GM21423 (cell line): Measurements from ENCODE around the gene ST3GAL2.

Experiments used
- ATAC-seq: cut with Tn5 transposase; IDR thresholded peaks from one replicate; pipeline ENCODE4 v1.9.1; 2021; ENCODE audit warnings: mild to moderate bottlenecking, moderate library complexity; ENCODE audit not compliant: unreplicated experiment

Gene ST3GAL2

GRCh38 chr16:70438585-70438968 lies 323 bp downstream of the ST3GAL2 start:
- ATAC-seq = no peak

GRCh38 chr16:70437582-70438557 lies 1.0 kb downstream of the ST3GAL2 start:
- no peak for ATAC-seq

DNA sequence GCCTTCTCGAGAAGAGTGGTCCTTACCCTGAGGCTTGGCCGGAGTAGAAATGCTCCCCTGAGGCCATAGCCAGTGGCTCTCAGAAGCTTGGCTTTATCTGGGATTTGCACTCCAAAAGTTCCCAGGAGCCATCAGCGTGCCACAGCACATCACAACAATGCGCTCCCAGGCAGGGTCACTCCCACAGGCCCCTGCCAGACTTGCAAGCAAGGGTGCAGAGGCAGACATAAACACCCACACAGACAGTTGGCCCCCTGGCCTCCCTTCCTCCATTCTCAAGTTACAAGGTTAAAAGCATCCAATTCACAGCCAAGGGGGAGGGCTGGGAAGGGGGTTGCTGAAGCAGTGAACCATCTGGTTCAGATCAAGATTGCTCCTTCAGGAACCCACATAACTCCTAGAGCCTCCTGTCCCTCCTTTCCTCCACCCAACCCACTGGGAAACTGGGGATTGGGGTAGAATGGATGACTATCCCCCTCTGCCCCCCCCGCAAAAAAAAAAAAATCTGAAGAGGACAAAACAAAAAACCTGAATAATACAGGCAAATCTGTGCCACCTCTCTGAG lies 1.8 kb downstream of the ST3GAL2 start:
- no peak for ATAC-seq

DNA sequence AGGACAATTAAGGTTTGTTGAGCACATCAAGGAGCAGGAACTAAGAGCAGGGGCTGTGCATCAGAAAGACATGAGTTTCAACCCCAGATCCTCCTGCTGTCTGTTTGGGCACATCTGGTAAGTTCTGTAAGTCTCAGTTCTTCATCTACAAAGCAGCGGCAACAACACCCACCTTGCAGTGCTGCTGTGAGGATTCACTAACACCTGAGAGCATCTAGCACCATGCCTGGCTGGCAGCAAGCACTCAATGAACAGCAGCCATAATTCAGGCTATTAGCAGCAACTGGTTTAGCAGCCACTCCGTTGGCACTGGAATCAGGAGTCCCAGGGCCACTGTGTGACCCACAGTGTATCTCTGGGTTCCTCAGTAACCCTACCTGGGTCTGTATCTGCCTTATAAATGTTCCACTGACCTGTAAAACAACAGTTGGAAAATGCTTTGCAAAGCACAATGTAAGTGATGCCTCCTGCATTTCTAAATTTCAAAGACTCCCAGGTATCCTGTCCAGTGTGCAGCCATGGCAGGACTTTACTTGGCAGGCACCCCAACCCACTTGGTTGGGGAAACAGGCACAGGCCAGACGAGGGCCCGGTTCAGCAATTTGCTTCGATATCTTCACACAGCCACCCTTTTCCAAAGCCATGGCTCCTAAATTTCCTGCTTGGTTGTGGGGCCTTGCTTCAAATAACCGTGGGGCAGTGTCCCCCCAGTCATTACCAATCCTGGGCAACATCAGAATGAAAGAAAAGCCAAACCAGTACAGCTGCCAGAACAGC lies 4.2 kb downstream of the ST3GAL2 start:
- no peak for ATAC-seq

DNA sequence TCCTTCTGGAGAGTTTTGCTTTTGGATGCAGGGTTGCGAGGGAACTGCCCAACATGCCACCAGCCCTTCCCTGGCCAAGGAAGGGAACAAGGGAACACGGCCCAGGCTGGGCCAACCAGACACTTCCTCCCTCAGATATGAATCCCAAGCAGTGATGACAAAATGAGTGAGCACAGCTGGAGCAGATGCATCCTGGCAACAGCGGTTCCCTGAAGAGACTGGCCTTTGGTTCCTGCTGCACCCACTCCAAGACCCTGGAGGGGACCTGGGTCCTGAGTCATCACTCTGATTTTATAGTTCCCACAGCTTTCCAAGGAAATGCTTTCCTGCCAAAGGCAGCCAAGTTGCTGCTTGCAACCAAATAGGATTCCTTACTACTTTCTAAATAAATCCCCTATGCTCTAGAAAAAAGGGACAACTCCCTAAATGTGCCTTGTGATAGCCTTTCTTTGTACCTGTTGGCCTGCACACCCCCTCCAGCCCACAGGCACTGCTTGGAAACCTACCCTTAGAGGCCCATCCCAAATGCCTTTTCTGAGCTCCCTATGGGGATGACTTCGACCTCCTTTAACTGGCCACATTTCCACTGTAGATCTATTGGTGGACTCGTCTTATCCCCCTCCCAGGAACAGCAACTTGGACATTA lies 5.3 kb downstream of the ST3GAL2 start:
- no peak for ATAC-seq

- ATAC-seq = peak; percentile 16
Observed at GRCh38 chr16:70432723-70433457, 6.0 kb downstream of the ST3GAL2 start.

DNA sequence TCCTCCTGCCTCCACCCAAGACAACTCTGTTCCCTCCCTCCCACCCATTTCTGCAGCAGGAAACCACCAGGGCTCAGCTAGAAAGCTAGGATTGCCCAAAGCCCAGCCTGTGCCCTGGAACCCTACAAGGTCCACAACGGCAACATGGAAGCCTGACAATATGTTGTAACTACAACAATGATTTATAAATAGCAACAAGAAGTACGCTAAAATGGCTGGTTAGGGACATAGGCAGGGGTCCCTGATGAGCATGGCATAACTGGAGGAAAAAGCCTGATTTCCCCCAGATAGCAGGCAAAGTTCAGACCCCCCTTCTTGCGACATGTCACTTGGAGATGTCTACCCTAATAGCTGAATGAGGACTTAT lies 6.6 kb downstream of the ST3GAL2 start:
- no peak for ATAC-seq

GRCh38 chr16:70430667-70431536 lies 8.0 kb downstream of the ST3GAL2 start:
- peak; percentile 44 for ATAC-seq

DNA sequence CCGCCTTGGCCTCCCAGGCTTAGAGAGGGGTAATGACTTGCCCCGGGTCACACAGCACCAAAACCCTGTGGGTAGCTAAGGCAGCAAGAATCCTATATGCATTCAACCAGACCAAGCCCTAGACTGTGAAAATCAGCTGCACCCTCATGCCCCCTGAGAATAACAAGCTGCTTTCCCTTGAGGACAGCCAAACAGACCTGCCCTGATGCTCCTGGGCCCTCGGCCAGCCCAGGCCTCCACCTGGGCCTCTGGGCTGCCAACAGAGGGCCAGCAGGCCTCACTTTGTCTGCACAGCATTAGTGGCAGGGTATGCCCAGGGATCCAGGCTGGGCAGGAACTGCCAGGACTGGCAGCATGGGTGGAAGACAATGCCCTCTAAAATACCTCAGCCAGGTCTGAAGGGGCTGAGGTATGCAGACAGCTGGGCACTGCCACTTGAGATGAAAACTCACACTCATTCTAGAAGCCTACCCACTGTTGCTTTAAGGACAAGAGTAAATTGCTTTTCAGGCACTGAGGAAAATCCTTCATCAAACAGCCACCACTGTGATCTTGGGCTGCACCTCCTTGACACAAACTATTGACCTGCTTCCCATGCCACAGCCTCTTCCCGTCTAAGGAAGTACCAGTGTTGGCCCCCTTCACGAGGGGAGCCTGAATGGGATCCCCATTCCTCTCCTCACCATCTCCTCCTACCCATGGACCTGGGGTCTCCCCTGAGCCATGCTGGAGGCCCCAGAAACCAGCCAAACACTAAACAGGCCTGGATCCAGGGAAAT lies 8.8 kb downstream of the ST3GAL2 start:
- no peak for ATAC-seq

DNA sequence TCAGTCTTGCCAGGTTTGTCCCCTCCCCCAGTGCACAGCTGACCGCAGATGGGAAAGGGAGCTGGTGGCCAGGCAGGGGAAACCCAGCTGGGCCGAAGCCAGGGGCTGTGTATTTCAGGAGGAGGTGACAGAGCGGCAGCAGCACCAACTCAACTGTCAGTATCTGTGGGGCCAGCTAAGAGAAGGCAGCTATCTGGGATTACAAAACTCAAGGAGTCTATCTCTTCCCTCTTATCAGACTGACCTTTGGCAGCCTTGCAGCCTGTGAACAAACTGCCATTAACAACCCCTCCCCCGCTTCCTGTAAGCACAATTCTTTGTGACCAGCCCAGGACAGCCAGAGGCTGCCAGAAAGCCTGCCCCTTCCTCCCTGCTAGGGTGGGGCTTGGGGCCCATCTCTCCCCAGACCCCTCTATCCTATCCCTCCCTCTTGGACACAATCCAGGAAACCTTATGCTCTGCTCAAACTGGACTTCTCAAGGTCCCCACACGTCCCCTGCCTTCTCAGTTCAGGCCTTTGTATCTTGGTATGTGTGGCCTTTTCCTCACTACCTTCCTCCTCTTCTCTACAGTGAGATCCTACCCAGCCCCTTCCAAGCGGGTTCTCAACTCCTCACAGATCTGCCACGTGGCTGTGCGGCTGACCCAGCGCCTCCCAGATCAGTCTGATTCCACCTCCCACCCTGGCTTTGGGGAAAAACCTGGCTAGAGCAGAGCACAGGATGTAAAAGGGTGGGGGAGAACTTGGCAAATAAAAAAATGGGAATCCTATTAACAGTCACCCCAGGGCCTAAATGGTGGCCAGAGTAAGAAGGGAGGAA lies 10.5 kb downstream of the ST3GAL2 start:
- no peak for ATAC-seq

- no peak for ATAC-seq
Observed at GRCh38 chr16:70427786-70428177, 11.1 kb downstream of the ST3GAL2 start.

- ATAC-seq = no peak
Observed at GRCh38 chr16:70422543-70422942, 16.4 kb downstream of the ST3GAL2 start.

DNA sequence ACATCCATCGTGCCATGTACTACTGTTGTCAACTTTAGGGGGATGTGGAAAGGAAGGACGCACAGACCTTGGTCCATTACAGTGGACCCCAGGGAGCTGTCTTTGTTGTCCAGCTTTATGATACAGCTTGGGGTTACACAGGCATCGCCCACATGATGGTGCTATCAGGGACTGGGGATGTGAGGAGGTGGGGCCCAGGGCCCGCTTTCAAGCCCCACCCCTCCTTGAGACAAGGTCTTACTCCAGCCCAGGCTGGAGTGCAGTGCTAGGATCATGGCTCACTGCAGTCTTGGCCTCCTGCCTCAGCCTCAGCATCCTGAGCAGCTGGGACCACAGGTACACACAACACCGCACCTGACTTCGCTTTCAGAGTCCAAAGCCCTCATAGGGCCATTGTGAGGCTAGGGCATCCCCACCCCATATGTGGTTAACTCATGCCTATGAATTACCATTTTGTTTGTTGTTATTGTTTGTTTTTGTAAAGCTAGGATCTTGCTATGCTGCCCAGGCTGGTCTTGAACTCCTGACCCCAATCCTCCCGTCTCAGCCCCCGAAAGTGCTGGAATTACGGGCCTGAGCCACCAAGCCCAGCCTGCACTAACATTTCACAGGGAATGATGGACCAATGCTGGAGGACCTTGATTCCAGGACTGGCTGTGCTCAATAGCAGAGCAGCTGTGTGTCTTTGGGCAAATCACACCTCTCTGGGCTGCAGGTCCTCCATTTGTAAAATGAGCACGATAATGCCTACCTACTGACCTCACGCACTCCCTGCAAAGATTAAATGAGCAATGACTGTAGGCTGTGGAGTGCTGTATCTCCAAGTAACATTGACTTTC lies 17.2 kb downstream of the ST3GAL2 start:
- ATAC-seq = no peak

DNA sequence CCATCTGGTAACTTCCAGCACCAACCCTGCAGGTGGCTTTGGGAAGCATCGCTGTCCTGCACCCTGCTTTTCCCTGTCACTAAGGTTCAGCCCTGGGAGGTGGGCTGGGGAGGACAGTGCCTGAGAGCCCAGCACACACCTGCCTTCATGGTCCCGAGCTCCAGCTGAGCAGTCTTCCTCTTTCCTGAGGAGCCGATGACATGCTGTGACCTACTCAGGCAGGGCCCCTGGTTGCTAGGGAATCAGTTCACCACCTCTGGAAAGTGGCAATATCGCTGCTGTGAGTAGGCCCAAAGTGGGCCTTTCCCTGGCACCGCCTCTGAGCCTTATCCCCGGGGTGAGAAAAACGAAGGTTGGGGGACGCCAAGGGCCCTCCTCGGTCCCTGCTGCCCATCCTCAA lies 17.9 kb downstream of the ST3GAL2 start:
- ATAC-seq = no peak

DNA sequence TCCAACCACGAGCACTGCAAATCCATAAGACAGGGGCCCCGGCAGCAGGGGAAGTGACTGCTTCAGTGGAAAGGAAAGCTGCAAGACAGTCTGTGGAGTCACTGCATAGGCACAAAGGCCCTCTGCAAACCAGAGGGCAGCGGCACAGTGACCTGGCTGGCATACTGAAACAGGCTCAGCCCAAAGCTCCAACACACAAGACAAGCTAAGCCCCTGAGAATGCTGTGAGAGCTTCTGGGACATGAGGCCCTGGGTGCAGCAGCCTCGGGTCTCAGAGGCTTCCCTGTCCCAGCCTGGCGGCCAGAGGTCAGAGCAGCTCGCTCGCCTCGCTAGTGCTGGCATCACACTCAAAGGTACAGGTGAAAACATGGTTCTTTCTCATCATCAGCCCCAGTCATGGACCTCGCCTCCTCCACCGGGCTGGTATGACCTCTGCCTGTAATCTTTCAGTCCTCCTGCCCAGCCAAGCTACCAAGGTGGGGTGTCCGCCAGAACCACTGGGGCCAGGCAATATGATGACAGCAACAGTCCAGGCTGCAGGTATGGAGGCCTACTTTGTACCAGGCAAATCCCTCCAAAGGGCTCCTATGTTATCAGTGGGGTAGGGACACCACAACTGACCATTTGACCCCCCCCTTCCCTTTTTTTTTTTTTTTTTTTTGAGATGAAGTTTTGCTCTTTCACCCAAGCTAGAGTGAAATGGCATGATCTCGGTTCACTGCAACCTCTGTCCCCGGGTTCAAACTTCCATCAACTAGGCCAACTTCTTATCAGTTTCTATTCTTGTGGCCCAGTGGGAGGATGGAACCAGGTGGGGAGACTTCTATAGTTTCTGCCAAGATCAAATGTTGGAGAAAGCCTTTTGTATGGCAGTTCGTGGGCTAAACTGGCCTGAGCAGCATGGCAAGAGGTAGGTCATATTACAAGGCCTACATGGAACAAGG lies 19.2 kb downstream of the ST3GAL2 start:
- no peak for ATAC-seq

DNA sequence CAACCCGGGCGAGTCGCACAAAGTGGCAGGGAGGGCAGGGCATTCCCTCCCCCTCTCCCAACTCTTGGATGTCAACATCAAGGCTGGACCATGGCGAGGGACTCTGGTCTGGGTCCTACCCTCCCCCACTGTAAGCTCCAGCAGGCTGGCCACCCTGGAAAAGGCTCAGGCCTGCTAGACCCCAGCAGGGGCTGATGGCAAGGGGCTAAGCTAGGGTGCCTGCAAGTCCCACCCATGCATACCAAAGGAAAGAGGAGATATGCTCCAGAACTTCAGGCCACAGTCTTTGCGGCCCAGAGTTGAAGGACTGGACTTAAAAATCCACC lies 19.9 kb downstream of the ST3GAL2 start:
- no peak for ATAC-seq
